Kidney (tissue), 14 donors: Measurements from ENCODE around the gene SGCE. TPM values are rescaled to one million over a fixed set of nuclear protein-coding genes. Genes with fewer than 3 reads are reported as not detected.

ENCODE experiments used
- DNase-seq, 5 donors: peaks; one replicate each; pipeline ENCODE4 v3.0.0-alpha.2; 2013 to 2020
- FAIRE-seq: peaks from 2 replicates; lab custom pipeline; 2012; peaks lifted over from hg19 to GRCh38; lab: Jason Lieb, UNC
- H3K27ac ChIP-seq, 2 donors: one replicate each; pipeline ENCODE4 v1.7.0; 2013; ENCODE audit warnings: low read depth in 2 of 2, low read length in 2 of 2, inconsistent platforms in 1 of 2
- H3K27me3 ChIP-seq: one replicate; pipeline ENCODE4 v1.7.1; 2013; ENCODE audit warnings: low read length, inconsistent platforms; ENCODE audit not compliant: control insufficient read depth, insufficient read depth
- H3K36me3 ChIP-seq, 3 donors: one replicate each; pipeline versions ENCODE4 v1.7.0 to v1.7.1; 2013; ENCODE audit warnings: low read length in 3 of 3, control low read depth in 1 of 3, inconsistent platforms in 1 of 3; ENCODE audit not compliant: insufficient read depth in 3 of 3, control insufficient read depth in 2 of 3
- H3K4me1 ChIP-seq, 3 donors: one replicate each; pipeline versions ENCODE4 v1.7.0 to v1.7.1; 2013; ENCODE audit warnings: low read length in 3 of 3, inconsistent platforms in 1 of 3, low read depth in 1 of 3; ENCODE audit not compliant: control insufficient read depth in 2 of 3, insufficient read depth in 2 of 3
- H3K4me3 ChIP-seq, 3 donors: one replicate each; pipeline versions ENCODE4 v1.7.0 to v1.8.1; 2013; ENCODE audit warnings: low read length in 3 of 3, control low read depth in 1 of 3, inconsistent platforms in 1 of 3
- H3K9ac ChIP-seq, 3 donors: one replicate each; pipeline versions ENCODE4 v1.7.0 to v1.7.1; 2013; ENCODE audit warnings: low read length in 3 of 3, control low read depth in 1 of 3, inconsistent platforms in 1 of 3
- H3K9me3 ChIP-seq, 3 donors: one replicate each; pipeline versions ENCODE4 v1.7.0 to v1.7.1; 2013; ENCODE audit warnings: low read length in 3 of 3, control low read depth in 1 of 3, inconsistent platforms in 1 of 3; ENCODE audit not compliant: control insufficient read depth in 2 of 3, insufficient read depth in 1 of 3
- CTCF ChIP-seq: IDR thresholded peaks from 3 replicates; pipeline ENCODE4 v1.5.1; 2012; ENCODE audit warnings: mild to moderate bottlenecking, moderate library complexity, borderline replicate concordance; ENCODE audit not compliant: insufficient read depth; ENCODE audit errors: extremely low read depth
- intact Hi-C: fragments of 100-400 bp; cut with DNase I; formaldehyde crosslinking; loops from one replicate; pipeline ENCODE4 v1.11.1; 2022
- polyA plus RNA-seq: library from polyadenylated mRNA; stranded (reverse); fragments of 350-450 nt; fragmentation: Illumina TruSeq; extraction: RNeasy Lipid Tissue Mini Kit (QIAGEN cat#74804); gene quantifications from one replicate; pipeline ENCODE4 v1.2.3, GENCODE V29; 2014; ENCODE audit warnings: low read depth, low replicate concordance; ENCODE audit not compliant: insufficient read depth
- total RNA-seq: library from RNA; stranded (reverse); fragmentation: NEBNext Ultra II Directional; extraction: Animal tissue kit (Norgen Biotek cat#: 25700); gene quantifications from one replicate; pipeline ENCODE4 v1.2.1, GENCODE V29; 2021
- donor health status: control.
- donor health status: control.
- donor health status: control.
- donor health status: control.
- donor health status: control.
- donor health status: DM: yes; HTN: yes; CAD: no.
- donor health status: Normal renal cell carcinoma (clear cell type).

The SGCE gene
- total and polyA plus RNA-seq, 2 donors from 2014 or later = 56.5 to 59.6 TPM

DNA sequence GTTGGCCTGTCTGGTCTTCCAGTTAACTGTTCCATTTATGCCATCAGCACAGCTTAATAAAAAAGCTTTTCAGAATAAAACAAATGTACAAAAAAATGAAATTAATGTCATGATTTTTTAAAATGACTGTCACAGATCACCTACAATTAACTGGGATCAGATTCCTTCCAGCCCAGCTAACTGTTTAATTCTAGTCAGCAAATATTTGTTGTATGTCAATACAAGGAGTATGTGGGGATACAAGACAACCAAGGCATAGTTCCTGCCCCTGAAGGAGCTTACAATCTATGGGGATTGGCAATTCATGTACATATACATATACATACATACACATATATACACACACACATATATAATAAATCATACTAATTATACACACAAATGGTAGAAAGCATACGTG lies 16.5 kb downstream of the SGCE start:
- Histone ChIP-seq H3K9ac (no peak overlapping the region), H3K27me3 (no peaks in the 10 kb centered on the region), H3K4me3 (no peak overlapping the region), H3K4me1 (no peaks in the 10 kb centered on the region), H3K9me3 (no peaks in the 10 kb centered on the region), H3K36me3 (no peaks in the 10 kb centered on the region), H3K27ac (no peak overlapping the region)
- intact Hi-C loops = no loop called here
- no peak for FAIRE-seq
- TF ChIP-seq CTCF = no peak
- DNase-seq = no peak

DNA sequence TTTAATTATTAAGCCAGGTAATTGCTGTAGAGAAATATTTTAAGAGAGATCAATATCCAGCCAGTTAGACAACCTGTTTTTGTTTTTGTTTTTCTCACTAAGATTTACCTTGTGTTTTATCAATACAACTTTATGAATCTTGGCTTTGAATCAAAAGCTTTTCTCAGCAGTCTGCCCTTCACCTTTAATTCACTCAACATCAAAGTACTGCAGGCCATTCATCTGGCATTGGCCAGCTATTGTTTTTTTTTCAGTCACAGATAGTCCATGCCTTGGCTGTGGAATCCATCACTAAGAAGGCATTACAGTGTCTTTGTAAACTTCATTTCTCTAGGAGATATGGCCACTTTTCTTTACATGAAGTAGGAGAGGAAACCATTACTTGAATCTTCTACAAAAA lies 20.2 kb downstream of the SGCE start:
- Histone ChIP-seq H3K27ac (no peak overlapping the region), H3K9me3 (no peaks in the 10 kb centered on the region), H3K27me3 (no peaks in the 10 kb centered on the region), H3K36me3 (no peaks in the 10 kb centered on the region), H3K4me1 (no peaks in the 10 kb centered on the region), H3K4me3 (no peak overlapping the region), H3K9ac (no peak overlapping the region)
- FAIRE-seq (no peak), DNase-seq (no peak)
- no peak for TF ChIP-seq CTCF
- intact Hi-C loops = no loop called here

GRCh38 chr7:94634502-94634901 lies 21.4 kb downstream of the SGCE start:
- TF ChIP-seq CTCF = no peak
- intact Hi-C loops = no loop called here
- FAIRE-seq (no peak), DNase-seq (no peak)
- H3K27ac ChIP-seq = no peak overlapping the region
- no peaks in the 10 kb centered on the region for H3K4me1 ChIP-seq
- no peak overlapping the region for H3K9ac ChIP-seq
- no peaks in the 10 kb centered on the region for H3K9me3 ChIP-seq
- no peaks in the 10 kb centered on the region for H3K27me3 ChIP-seq
- no peaks in the 10 kb centered on the region for H3K36me3 ChIP-seq
- no peak overlapping the region for H3K4me3 ChIP-seq

DNA sequence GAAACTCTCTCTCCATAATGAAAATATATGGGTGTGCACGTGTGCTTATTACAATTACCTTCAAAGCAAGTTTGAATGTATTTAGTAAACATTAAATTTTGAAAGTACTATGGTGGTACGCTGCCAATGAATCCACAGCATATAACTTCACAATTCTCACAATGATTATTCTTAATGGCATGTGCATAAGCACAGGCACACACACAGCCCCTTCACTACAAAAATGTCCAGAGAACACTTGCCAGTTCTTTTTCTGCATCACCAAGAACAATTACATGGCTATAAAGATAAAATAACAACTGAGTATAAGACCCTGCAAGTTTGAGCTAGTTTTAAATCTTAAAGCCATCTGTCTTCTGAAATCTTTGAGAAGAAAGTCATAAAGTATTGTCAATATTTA lies 22.2 kb downstream of the SGCE start:
- no peak for TF ChIP-seq CTCF
- H3K4me3 ChIP-seq = no peak overlapping the region
- no peaks in the 10 kb centered on the region for H3K9me3 ChIP-seq
- no peaks in the 10 kb centered on the region for H3K27me3 ChIP-seq
- no peak overlapping the region for H3K27ac ChIP-seq
- no peaks in the 10 kb centered on the region for H3K4me1 ChIP-seq
- intact Hi-C loops = no loop called here
- no peak overlapping the region for H3K9ac ChIP-seq
- FAIRE-seq = no peak
- H3K36me3 ChIP-seq = no peaks in the 10 kb centered on the region
- no peak for DNase-seq
